Inflammatory macrophage (primary cell): Measurements from ENCODE around the gene CUL4A.
"Not testable (repeated sequence)": the region's sequence is repeated elsewhere in the genome, so short reads cannot be mapped to it uniquely, and the experiment has no call there.

Experiments
- DNase-seq, 2 donors: peaks; one replicate each; pipeline ENCODE4 v3.0.0-alpha.2; 2020 to 2022
- total RNA-seq, 18 experiments: gene quantifications; one replicate each; lab custom pipeline; 2026; ENCODE audit warnings: mixed read lengths in 6 of 18, inconsistent platforms in 2 of 18; lab: John Stamatoyannopoulos, UW

The CUL4A gene
- total RNA-seq = 96.8 to 181 (median 118) reads per million in 18 experiments

DNA sequence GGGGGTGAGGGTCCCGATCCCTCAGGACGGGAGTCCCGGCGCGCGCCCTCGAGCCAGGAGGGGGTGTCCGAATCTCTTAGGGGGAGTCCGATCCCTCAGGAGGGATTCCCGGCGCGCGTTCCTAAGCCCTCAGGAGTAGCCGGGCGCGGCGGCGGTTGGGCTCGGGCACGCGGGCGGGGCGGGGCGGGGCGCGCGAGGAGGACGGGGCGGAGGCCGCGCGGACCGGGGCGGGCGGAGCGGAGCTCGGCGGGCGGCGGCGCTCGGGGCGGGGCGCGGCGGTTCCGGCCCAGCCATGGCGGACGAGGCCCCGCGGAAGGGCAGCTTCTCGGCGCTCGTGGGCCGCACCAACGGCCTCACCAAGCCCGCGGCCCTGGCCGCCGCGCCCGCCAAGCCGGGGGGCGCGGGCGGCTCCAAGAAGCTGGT, at the start of gene CUL4A:
TSS of gene CUL4A (plus strand) at position 278 of the 423 bp plus-strand sequence. CDS start at position 293, 15 bp downstream.
- peak; percentile 61 to 83 for DNase-seq

DNA sequence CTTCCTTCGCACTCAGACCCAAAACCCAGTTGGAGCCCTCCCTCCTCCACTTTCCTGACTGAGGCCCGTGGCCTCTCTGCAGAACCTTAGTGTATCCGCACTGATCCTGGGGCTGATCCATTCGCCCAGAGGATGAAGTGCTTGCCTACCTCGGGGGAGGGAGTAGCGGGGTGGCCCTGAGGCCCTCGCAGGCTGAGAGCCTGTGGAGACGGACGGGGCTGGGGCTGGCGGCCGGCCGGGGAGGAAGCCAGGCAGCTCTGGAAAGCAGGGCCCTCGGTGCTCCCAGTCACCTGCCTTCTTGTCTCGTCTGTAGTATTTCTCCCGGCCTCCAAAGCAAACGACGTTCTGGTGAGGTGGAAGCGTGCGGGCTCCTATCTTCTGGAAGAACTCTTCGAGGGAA, 49.7 kb upstream of the CUL4A start:
- DNase-seq = no peak

DNA sequence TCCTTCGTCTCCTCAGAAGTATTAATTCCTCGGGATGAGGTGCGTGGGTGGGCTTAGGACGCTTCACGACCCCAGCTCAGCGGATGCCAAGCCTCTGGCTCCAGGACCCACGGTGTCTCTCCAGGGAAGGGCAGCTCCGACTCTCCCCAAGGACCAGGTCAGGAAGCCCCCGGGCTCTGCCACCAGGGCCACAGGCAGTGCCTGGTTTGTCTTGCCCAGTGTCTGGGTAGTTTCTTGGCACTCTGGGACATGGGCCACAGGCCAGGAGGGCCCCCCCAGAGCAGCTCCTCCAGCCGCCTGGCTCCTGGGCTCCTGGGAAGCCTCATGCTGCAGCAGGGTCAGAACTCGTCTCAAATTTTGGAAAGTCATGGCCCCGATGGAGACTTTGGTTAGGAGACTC, 48.4 kb upstream of the CUL4A start:
- no peak for DNase-seq

DNA sequence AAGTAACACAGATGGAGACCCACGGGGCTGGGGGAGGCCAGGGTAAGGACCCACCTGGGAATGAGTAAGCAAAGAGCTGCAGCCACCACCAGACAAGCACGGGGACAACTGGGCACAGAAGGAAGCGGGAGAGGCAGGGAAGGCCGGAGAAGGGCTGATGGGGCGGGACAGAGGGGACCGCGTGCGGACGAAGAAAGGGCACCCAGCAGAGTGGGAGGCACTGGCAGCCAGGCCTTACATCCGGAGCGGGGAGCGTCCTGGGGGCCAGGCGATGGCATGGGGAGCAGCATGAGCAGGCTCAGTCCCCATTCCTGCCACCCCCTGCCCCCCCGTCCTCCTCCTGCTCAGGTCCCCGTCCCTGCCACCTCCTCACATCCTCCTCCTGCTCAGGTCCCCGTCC, 48.0 kb upstream of the CUL4A start:
- no peak for DNase-seq

DNA sequence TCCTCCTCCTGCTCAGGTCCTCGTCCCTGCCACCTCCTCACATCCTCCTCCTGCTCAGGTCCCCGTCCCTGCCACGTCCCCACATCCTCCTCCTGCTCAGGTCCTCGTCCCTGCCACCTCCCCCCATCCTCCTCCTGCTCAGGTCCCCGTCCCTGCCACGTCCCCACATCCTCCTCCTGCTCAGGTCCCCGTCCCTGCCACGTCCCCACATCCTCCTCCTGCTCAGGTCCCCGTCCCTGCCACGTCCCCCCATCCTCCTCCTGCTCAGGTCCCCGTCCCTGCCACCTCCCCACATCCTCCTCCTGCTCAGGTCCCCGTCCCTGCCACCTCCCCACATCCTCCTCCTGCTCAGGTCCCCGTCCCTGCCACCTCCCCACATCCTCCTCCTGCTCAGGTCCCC, 47.4 kb upstream of the CUL4A start:
- not testable (repeated sequence) for DNase-seq

DNA sequence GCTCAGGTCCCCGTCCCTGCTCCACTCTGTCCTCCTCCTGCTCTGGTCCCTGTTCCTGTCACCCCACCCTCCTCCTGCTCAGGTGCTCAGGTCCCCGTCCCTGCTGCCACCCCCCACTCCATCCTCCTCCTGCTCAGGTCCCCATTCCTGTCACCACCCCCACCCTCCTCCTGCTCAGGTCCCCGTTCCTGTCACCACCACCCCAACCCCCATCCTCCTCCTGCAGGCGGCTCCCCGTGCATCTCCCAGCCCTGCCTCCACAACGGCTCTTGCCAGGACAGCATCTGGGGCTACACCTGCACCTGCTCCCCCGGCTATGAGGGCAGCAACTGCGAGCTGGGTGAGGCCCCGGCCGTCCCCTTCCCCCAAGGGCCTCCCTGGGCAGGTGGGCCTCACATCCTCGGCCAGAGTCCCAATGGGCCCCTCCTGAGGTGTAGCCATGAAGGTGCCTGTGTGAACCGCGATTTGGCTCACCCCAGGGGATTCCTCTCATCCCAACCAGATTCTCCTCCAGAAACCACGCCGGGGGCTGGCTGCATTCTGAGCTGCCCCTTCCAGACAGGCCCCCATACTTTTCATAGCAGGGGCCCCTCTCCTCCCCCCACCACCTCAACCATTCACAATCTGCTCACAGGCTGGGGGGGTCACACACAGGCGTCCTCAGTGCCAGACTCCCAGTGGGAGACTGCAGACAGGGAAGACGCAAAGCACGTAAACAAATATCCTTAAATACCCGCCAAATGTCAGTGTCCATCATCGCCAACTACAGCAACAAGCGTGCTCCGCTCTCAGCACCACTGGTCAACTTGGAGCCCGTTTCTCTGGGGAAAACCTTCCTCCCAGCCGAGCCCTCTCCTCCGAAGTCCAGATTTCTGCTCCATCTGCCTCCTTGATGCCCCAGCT, 46.4 kb upstream of the CUL4A start:
- DNase-seq = no peak

DNA sequence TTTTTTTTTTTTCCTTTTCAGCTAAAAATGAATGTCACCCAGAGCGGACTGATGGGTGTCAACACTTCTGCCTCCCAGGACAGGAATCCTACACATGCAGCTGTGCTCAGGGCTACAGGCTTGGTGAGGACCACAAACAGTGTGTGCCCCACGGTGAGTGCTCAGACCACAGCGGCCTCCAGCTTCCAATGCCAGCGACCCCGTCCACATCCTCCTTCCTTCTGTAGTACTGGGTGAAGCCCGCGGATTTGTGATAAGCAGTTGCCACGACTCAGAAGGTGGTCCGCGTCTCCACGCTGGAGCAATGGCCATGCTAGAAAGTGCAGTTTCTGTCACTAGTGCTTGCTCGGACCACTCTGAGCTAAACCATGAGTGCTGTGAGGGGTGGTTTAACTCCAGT, 44.9 kb upstream of the CUL4A start:
- DNase-seq = no peak

DNA sequence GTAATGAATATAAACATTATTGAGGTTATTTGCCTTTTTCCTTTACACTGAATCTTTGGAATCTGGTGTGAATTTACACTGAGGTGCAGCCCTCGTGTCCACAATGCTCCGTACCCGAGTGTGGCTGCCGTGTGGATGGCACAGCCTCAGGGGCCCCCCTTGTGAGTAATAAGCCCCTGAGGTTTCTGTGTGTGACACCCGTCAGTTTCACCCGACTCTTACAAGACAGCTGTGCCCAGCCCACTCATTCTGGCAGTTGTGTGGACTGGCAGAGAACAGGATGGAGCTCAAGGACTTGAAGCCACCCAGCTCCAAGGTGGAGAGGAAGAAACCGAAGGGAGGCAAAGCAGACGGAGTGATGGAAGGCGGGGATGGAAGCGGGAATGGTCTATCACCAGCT, 43.1 kb upstream of the CUL4A start:
- no peak for DNase-seq

DNA sequence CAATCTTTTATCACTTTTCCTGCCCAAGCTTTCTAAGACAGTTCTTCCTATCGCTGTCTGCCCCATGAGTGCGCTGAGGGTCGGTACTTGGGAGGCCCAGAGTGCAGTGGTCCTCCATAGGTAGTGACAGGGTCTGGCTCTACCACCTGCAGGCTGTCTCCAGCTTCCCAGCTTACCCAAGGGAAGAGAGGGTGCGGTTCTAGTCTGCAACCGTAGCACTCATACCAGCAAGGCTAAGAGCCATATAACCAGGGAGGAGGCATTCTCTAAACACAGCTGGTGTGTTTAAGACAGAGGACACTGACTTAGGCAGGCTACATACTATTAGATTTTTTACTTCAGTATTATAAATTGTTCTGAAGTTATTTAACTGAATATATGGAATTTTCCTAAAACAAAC, 42.7 kb upstream of the CUL4A start:
- DNase-seq = no peak

DNA sequence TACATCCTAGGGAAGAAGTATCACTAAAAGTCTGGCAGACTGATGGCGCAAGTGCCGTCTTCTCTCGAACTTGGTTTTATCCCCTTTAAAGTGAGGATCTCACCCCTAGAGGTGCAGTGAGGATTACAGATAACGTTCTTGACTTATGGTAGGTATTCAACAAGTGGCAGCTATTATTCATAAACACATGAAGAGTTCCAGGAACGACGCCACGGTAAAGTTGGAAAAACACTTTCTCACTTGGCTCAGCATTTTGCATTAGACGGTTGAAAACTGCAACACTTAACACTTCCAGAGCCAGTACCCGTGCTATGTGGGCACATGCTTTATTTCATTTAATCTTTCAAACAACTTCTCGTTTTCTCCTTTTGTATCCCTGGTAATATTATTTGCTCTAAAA, 42.3 kb upstream of the CUL4A start:
- DNase-seq = no peak

DNA sequence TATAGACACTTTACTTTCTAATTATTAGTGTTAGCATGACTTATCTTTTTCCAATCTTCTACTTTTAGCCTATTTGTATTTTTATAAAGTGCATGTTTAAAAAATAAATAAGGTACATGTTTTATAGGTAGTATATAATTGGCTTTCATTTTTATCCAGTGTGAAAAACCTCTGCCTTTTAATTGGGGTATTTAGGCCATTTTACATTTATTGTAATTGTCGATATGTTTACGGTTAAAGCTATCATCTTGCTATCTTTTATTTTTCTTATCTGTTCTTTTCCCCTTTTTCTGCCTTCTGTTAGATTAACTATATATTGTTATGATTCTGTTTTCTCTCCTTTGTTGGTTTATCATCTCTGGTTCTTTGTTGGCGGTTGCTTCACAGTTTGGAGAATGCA, 41.8 kb upstream of the CUL4A start:
- DNase-seq = no peak

DNA sequence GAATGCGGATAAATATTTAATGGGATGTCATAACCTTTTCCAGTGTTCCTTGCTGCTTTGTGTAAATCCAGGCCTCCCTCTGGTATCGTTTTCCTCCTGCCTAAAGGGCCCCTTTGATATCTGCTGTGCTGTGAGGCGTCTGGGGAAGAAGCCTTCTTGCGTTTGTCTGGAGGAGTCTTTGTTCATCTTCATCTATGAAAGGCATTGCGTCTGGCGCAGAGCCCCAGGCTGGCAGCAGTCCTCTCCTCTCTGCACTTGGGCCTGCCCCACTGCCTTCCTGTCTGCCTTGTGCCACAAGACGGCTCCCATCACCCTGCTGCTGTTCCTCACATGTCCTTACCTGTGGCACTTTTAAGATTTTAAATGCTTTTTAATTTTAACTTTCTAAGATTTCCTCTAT, 41.2 kb upstream of the CUL4A start:
- no peak for DNase-seq

DNA sequence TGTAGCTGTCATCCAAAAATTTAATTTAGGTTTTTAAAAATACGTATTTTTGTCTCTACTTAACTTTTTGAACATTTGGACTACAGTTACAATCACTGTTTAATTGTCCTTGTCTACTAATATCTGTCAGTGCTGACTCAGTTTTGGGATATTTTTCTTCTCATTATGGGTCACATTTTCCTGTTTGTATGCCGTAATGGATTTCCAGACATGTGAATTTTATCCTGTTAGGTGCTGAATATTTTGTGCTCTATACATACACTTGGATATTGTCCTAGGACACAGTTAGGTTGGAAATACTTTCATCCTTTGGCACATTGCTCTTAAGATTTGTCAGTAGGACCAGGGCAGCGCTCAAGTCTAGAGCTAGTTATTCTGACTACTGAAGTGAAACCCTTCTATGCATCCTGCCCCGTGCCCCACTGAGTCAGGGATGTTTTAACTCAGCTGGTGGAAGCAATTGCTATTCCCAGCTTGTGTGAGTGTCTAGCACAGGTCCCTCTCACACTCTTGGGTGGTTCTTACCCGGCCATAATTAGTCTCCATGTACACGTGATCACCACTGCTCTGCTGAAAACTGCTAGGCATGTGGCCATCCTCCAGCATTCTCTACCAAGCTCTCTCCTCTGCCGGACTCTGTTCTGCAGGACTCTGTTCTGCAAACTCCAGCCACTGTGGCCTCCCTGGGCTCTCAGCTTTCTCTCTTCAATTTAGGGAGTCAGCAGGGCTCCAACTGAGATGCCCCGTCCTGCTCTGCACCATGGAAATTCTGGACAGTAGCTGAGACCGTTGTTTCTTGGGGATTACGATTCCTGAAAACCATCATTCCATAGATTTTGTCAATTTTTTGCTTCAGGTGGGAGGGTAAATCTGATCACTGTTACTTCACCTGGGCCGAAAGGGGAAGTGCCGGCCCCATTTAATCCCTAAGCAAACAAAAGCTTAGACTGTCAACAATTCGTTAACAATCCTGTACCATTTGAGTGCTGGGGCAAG, 39.8 kb upstream of the CUL4A start:
- no peak for DNase-seq

DNA sequence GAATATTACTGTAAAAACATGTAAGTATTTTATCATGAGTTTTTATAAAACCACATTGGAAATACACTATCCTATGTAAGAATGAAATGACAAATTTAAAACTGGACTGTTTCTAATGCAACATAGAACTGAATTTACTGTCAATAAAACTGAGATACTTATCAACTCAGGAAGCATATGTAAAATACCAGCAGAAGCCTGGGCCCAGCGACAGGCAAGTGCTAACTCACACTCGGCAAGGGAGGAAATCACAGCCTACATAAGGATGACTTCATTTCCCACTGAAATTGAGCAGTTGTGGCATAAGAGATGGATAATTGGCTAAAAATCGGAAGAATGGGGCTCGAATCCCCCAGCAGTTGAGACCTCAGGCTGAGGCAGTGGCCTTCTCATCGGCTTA, 38.9 kb upstream of the CUL4A start:
- peak; percentile 26 to 65 for DNase-seq

DNA sequence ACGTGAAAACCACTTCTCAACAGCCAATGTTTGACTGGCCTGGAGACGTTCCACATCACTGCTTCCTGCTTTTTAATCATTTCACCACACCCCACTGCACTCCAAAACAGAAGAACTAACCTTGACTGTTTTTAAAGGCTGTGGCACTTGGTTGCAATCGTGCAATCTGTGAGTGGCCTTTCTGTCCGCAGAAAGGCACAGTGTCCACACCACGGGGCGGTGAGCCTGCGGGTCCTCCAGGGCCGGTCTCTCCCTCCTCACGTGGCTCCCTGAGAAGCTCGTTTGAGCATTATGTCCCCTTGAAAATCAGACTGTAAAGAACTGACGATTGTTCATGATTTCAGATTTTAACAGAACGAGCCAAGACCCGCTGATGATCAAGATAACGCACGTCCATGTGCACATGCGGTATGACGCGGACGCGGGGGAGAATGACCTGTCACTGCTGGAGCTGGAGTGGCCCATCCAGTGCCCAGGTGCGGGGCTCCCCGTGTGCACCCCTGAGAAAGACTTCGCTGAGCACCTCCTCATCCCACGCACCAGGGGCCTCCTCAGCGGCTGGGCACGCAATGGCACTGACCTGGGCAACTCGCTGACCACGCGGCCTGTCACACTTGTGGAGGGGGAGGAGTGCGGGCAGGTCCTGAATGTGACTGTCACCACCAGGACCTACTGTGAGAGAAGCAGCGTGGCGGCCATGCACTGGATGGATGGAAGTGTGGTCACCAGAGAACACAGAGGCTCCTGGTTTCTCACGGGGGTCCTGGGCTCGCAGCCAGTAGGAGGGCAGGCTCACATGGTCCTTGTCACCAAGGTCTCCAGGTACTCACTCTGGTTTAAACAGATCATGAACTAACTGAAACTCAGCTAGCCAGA, 37.9 kb upstream of the CUL4A start:
- peak; percentile 26 to 28 for DNase-seq

DNA sequence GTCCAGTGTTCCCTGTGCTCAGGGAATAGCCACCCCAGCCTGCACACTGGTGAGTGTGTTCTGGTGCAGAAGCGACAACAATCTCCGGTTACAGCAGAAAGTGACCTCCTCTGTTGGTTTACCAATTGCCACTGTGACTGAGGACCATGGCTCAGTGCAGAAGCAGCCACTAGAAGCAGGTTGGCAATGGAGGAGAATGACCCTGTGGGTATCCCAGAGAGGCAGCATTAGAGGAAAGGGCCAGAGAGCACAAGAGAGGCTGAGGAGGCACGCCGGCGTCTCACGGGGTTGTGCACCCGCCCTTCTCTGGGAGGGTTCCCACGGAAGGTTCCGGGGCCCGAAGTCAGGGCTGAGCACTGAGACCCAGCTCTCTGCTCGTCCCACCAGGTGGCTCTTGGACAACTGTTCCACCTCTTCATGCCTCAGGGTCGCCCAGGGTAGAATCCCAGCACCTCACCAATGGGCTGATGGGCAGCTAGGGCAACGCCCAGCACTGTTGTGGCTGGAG, 36.9 kb upstream of the CUL4A start:
- DNase-seq = no peak

DNA sequence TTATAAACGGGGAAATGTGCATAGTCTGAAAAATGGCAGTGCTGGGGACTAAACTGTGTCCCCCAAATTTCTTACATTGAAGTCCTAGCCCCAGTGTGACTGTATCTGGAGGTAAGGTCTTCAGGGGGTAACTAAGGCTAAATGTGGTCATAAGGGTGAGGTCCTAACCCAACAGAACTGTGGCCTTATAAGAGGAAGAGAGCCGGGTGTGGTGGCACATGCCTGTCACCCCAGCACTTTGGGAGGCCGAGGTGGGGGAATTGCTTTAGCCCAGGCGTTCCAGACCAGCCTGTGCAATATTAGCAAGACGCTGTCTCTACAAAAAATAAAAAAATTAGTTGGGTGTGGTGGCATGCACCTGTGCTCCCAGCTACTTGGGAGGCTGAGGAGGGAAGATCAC, 33.1 kb upstream of the CUL4A start:
- DNase-seq = peak; percentile 63 to 78

DNA sequence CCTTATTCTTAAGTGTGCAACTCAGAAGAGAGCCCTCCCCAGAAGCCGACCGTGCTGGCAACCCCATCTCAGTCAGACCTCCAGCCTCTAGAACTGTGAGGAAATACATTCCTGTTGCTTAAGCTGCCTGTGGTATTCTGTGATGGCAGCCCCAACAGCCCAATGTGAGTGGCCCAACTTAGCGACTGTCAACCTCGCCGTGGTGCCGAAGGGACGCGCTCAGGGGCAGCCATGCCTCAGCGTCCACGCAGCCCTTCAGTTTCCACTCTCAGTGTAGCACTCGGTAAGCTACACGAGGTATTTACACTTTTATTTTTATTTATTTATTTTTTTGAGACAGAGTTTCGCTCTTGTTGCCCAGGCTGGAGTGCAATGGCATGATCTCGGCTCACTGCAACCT, 32.6 kb upstream of the CUL4A start:
- DNase-seq = no peak

DNA sequence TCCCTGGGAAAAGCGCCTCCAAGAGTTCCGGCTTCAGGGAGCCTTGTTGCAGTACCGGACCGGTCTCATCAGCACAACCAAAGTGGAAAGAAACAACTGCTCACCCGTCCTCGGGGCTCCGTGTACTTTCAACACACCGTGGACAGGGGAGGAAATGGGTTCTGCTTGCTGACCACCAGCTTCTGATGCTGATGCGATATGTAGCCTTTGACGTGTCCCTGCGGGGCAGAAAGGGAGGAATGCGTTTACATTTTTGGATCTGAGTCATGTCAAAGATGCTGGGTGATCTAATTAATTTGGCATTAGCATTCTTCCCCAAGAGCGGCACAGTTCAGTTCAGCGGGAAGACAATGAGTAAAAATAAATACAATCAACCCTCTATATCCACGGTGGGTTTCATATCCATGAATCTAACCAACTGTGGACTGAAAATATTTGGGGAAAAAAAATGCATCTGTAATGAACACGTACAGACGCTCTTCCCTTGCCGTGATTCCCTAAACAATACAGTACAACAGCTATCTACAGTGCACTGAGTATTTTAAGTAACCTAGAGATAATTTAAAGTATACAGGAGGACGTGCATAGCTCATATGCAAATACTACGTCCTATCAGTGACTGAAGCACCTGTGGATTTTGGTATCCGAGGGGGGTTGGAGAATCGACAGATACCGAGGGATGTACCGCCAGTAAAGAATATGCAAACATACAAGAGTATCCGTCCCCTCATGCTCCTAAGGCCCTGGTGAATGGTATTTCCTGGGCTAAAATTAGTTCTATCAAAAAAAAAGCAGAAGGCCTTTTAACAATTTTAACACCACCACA, 31.1 kb upstream of the CUL4A start:
- no peak for DNase-seq

DNA sequence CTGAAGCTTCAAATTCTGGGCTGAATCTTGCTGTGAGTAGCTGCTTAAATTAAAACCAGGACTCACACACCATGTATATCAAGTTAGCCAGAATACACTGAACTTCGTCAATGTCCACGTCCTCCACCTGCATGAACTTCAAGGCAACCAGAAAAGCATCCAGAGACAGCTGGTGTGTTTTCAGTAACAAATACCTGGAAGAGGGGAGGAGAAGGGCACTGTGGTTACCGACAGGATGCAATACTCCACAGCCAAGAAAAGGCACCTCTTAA, 30.6 kb upstream of the CUL4A start:
- no peak for DNase-seq
